GM10248 (cell line): Measurements from ENCODE around the gene NEU4.

Source experiments
- CTCF ChIA-PET: fragments of 300-600 bp; sonication (Branson Sonifier 250); formaldehyde crosslinking; extraction: SDS; loops from one replicate; lab custom pipeline; 2021; ENCODE audit warnings: antibody characterized with exemption; lab: Yijun Ruan, JAX
- POLR2A ChIA-PET: fragments of 350-650 bp; sonication (Branson Sonifier 250); formaldehyde crosslinking; extraction: SDS; loops from one replicate; lab custom pipeline; 2020; ENCODE audit warnings: antibody characterized with exemption; lab: Yijun Ruan, JAX
- DNase-seq: peaks from one replicate; pipeline ENCODE4 v3.0.0; 2012; ENCODE audit errors: extremely low spot score
- CTCF ChIP-seq: IDR thresholded peaks from 2 replicates; pipeline ENCODE4 v1.5.1; 2012; ENCODE audit warnings: mild to moderate bottlenecking, low read depth; ENCODE audit errors: extremely low read depth, missing control alignments, control extremely low read depth

The NEU4 gene

DNA sequence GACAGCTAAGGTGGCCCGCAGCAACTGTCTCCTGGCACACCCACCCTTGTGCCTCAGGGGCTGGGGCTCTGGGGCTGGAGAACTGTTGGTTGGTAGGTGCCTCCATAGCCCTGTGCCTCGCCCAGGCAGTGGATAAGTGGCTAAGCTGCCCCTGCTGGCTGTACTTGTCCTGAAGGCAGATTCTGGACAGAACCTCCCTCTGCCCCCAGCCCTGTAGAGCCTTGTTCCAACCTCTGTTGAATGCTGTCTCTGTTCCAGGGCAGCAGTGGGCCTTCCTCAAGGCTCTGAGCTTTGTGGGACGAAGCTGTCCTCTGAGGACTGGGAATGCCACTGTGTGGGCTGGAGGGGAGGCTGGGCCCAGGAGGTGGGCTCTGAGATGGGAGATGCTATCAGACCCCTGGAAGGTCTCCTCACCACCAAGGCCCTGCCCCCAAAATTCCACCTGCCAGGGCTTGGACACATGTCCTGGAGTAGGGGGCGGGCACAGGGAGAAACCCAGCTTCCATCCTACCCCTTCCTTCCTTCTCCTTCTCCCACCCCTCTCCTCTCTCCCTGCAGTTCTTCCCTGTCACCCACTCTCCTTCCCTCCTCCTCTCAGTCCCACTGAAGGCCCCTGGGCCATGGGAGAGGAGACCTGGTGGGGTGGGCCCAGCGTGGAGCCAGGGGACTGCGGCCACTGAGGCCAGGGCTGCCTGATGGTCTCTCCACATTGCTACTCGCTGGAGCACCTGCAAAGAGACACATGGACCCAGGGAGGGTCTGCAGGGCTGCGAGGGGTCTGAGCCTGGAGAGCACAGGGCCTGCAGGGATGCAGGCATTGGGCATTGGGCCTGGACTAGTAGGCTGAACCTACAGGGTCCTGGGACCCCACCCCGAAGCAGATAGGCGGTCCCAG, 51.4 kb downstream of the NEU4 start:
- no peak for TF ChIP-seq CTCF
- ChIA-PET POLR2A (interaction anchor here (0.6 to 1.1 kb wide), 2 partner anchors 15 to 36 kb away, joined by 3 to 4 read pairs; no protein-coding TSS in a partner anchor), CTCF (interaction anchor here (1.0 to 2.5 kb wide), 5 partner anchors 8 to 160 kb away, joined by 3 to 17 read pairs (median 6); no protein-coding TSS in a partner anchor)
- no peak for DNase-seq

DNA sequence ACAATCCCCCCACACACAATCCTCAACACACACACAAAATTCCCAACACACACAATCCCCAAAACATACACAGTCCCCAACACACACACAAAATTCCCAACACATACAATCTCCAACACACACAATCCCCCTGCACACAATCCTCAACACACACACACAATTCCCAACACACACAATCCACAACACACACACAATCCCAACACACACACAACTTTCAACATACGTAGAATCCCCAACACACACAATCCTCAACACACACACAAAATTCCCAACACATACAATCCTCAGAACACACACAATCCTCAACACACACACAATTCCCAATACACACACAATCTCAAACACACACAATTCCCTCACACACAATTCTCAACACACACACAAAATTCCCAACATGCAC, 52.3 kb downstream of the NEU4 start:
- DNase-seq: no peak
- ChIA-PET POLR2A (no interaction called here), CTCF (no interaction called here)
- TF ChIP-seq CTCF: no peak

DNA sequence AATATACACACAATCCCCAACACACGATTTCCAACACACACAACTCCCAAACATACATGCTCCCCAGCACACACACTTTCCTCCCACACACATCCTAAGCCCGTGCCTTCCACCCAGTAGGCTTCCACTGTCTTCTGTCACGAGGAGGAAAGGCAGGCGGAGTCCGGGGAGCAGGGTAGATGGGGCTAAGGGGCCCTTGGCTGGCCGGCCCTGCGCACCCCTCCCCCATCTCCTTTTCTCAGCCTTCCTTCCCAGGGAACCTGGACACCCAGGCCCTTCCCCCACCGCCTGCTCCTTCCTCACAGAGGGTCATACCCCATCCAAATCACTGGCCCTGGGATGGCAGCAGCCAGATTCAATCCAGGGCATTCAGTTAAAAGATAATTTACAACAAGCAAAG, 53.1 kb downstream of the NEU4 start:
- no peak for DNase-seq
- CTCF ChIA-PET: no interaction called here
- POLR2A ChIA-PET: no interaction called here
- no peak for TF ChIP-seq CTCF

GRCh38 chr2:241862775-241863535, 54.0 kb downstream of the NEU4 start:
- no peak for DNase-seq
- no peak for TF ChIP-seq CTCF
- CTCF ChIA-PET: no interaction called here
- POLR2A ChIA-PET: no interaction called here

- ChIA-PET CTCF (no interaction called here), POLR2A (no interaction called here)
- TF ChIP-seq CTCF: no peak
- DNase-seq: peak; percentile 62
Observed at GRCh38 chr2:241863536-241863954, 54.6 kb downstream of the NEU4 start.

DNA sequence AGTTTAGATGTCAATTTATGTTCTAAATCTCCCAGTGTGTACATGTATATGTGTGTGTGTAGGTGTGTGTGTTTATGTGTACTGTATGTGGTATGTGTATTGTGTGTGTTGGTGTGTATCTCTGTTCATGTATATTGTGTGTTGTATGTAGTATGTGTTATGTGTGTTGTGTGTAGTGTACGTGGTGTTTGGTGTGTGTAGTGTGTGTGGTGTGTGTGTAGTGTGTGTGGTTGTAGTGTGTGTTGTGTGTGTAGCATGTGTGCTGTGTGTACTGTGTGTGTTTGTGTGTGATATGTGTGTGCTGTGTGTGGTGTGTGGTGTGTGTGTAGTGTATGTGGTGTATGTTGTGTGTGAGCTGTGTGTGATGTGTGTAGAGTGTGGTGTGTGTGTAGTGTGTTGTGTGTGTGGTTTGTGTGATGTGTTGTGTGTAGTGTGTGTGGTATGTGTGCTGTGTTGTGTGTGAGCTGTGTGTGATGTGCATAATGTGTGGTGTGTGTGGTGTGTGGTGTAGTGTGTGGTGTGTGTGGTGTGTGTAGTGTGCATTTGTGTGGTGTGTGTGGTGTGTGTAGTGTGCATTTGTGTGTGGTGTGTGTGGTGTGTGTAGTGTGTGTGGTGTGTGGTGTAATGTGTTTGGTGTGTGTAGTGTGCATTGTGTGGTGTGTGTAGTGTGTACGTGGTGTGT, 55.3 kb downstream of the NEU4 start:
- no peak for TF ChIP-seq CTCF
- DNase-seq: no peak
- ChIA-PET POLR2A (no interaction called here), CTCF (no interaction called here)
